WTC11 (cell line): ENCODE results near the gene DDX5.

Experiments
- GRHL2 ChIP-seq: fragments of 250-450 bp; sonication (Bioruptor Pico); IDR thresholded peaks from 2 replicates; pipeline ENCODE4 v1.8.0; 2022; ENCODE audit warnings: mild to moderate bottlenecking, moderate library complexity; ENCODE audit not compliant: insufficient replicate concordance, severe bottlenecking
- TF ChIP-seq, protein P1 (sequence below): sonication (generic); formaldehyde crosslinking; IDR thresholded peaks from 2 replicates; pipeline ENCODE4 v1.8.1; 2023; ENCODE audit warnings: mild to moderate bottlenecking, missing genetic modification reagents, moderate library complexity

- no peak for TF ChIP-seq GRHL2 (CRISPR knock-in tag)
- TF ChIP-seq, protein P1, sequence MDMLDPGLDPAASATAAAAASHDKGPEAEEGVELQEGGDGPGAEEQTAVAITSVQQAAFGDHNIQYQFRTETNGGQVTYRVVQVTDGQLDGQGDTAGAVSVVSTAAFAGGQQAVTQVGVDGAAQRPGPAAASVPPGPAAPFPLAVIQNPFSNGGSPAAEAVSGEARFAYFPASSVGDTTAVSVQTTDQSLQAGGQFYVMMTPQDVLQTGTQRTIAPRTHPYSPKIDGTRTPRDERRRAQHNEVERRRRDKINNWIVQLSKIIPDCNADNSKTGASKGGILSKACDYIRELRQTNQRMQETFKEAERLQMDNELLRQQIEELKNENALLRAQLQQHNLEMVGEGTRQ (CRISPR knock-in tag), result no peak
These were observed 29.3 kb upstream of the DDX5 start for GRCh38 chr17:64535357-64535756.
